Activated CD8-positive, alpha-beta T cell treated with anti-CD3 and anti-CD28 coated beads for 36 hours (primary cell): ENCODE results near the gene PTCD2. TPM values are rescaled to one million over a fixed set of nuclear protein-coding genes. Genes with fewer than 3 reads are reported as not detected.

Source experiments
- ATAC-seq: fragments of 200-7000 bp; cut with Tn5 transposase; one replicate; pipeline ENCODE4 v1.10.0; 2021; ENCODE audit warnings: mild to moderate bottlenecking, moderate library complexity
- CTCF ChIA-PET: fragments of 350-600 bp; sonication (Branson Sonifier 250); formaldehyde crosslinking; loops from one replicate; lab custom pipeline; 2021; ENCODE audit warnings: antibody characterized with exemption; lab: Charles Lee
- POLR2A ChIA-PET: fragments of 350-600 bp; sonication (Branson Sonifier 250); formaldehyde crosslinking; loops from one replicate; lab custom pipeline; 2021; ENCODE audit warnings: antibody characterized with exemption; lab: Charles Lee
- DNase-seq: peaks from one replicate; pipeline ENCODE4 v3.0.0-alpha.2; 2020
- H3K27ac Mint-ChIP-seq: one replicate; pipeline ENCODE4 v1.8.0; 2021; ENCODE audit warnings: mild to moderate bottlenecking, mixed read lengths
- H3K27me3 Mint-ChIP-seq: one replicate; pipeline ENCODE4 v1.8.0; 2021; ENCODE audit warnings: mixed read lengths
- H3K36me3 Mint-ChIP-seq: one replicate; pipeline ENCODE4 v1.8.0; 2021; ENCODE audit warnings: low read depth, mixed read lengths
- H3K4me1 Mint-ChIP-seq: one replicate; pipeline ENCODE4 v1.8.0; 2021; ENCODE audit warnings: low read depth, mixed read lengths
- H3K4me3 Mint-ChIP-seq: one replicate; pipeline ENCODE4 v1.8.0; 2021; ENCODE audit warnings: mild to moderate bottlenecking, moderate library complexity, mixed read lengths
- H3K9me3 Mint-ChIP-seq: one replicate; pipeline ENCODE4 v1.8.0; 2021; ENCODE audit warnings: mixed read lengths
- intact Hi-C: fragments of 100-400 bp; cut with micrococcal nuclease; formaldehyde crosslinking; loops from one replicate; pipeline ENCODE4 v1.10.0; 2022
- total RNA-seq, 2 experiments: library from RNA; stranded (reverse); gene quantifications; one replicate each; pipeline ENCODE4 v1.2.3, GENCODE V29; 2021
- TF ChIP-seq, protein P1 (sequence below): fragments of 200-600 bp; IDR thresholded peaks from one replicate; pipeline ENCODE4 v1.8.0; 2022; ENCODE audit warnings: antibody characterized with exemption, mild to moderate bottlenecking

Gene PTCD2
- total RNA-seq, 2 experiments from 2014 or later: 10.9 to 11.7 TPM

- Mint-ChIP-seq H3K27me3 (no peaks in the 10 kb centered on the region), H3K4me1 (peaks cover 12% of the 10 kb centered on the region), H3K36me3 (peaks cover 28% of the 10 kb centered on the region), H3K4me3 (no peak overlapping the region), H3K27ac (no peak overlapping the region), H3K9me3 (no peaks in the 10 kb centered on the region)
- intact Hi-C loops: no loop called here
- no peak for DNase-seq
- ChIA-PET CTCF (no interaction called here), POLR2A (no interaction called here)
- TF ChIP-seq, protein P1, sequence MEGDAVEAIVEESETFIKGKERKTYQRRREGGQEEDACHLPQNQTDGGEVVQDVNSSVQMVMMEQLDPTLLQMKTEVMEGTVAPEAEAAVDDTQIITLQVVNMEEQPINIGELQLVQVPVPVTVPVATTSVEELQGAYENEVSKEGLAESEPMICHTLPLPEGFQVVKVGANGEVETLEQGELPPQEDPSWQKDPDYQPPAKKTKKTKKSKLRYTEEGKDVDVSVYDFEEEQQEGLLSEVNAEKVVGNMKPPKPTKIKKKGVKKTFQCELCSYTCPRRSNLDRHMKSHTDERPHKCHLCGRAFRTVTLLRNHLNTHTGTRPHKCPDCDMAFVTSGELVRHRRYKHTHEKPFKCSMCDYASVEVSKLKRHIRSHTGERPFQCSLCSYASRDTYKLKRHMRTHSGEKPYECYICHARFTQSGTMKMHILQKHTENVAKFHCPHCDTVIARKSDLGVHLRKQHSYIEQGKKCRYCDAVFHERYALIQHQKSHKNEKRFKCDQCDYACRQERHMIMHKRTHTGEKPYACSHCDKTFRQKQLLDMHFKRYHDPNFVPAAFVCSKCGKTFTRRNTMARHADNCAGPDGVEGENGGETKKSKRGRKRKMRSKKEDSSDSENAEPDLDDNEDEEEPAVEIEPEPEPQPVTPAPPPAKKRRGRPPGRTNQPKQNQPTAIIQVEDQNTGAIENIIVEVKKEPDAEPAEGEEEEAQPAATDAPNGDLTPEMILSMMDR: no peak
- no peak for ATAC-seq
Observed at GRCh38 chr5:72346398-72346797, 26.2 kb downstream of the PTCD2 start.

DNA sequence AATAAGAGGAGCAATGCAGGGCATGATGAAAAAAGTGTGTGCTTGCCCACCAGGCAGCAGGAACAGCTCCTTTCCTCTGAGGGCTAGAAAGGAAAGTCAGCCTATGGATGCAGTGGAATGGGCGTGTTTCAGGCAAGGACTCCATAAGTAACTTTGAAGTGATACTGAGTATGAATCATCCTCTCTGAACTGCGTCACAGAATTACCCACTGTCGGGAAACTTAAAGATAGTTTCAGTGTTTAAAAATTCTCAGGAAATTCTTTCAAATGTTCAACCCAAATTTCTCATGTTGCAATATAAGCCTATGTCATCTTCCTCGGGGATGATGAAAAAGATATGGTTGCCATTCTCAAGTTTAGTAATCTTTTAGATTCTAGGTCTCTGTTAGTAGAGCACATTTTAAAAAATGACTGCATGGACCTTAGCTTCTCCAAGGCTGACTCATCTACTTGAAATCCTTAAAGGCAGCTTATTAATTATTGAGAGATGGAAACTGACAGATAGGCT, 27.7 kb downstream of the PTCD2 start:
- intact Hi-C loops: no loop called here
- H3K4me1 Mint-ChIP-seq: peaks cover 12% of the 10 kb centered on the region
- peaks cover 30% of the 10 kb centered on the region for H3K36me3 Mint-ChIP-seq
- H3K4me3 Mint-ChIP-seq: no peak overlapping the region
- TF ChIP-seq, protein P1: no peak
- CTCF ChIA-PET: no interaction called here
- no peak overlapping the region for H3K27ac Mint-ChIP-seq
- no peak for DNase-seq
- ATAC-seq: peak; percentile 66
- no peaks in the 10 kb centered on the region for H3K9me3 Mint-ChIP-seq
- no peaks in the 10 kb centered on the region for H3K27me3 Mint-ChIP-seq
- POLR2A ChIA-PET: no interaction called here

- ChIA-PET CTCF (no interaction called here), POLR2A (no interaction called here)
- TF ChIP-seq, protein P1: no peak
- no peak for DNase-seq
- Mint-ChIP-seq H3K9me3 (no peaks in the 10 kb centered on the region), H3K27ac (no peak overlapping the region), H3K36me3 (peaks cover 19% of the 10 kb centered on the region), H3K4me3 (no peak overlapping the region), H3K27me3 (no peaks in the 10 kb centered on the region), H3K4me1 (peaks cover 12% of the 10 kb centered on the region)
- intact Hi-C loops: no loop called here
- no peak for ATAC-seq
Observed at GRCh38 chr5:72351376-72351775, 31.2 kb downstream of the PTCD2 start.

GRCh38 chr5:72352616-72353015, 32.4 kb downstream of the PTCD2 start:
- H3K27me3 Mint-ChIP-seq: no peaks in the 10 kb centered on the region
- intact Hi-C loops: no loop called here
- H3K27ac Mint-ChIP-seq: no peak overlapping the region
- H3K9me3 Mint-ChIP-seq: no peaks in the 10 kb centered on the region
- ChIA-PET CTCF (no interaction called here), POLR2A (no interaction called here)
- H3K4me3 Mint-ChIP-seq: no peak overlapping the region
- TF ChIP-seq, protein P1: no peak
- H3K4me1 Mint-ChIP-seq: peaks cover 10% of the 10 kb centered on the region
- no peak for DNase-seq
- peaks cover 13% of the 10 kb centered on the region for H3K36me3 Mint-ChIP-seq
- no peak for ATAC-seq

DNA sequence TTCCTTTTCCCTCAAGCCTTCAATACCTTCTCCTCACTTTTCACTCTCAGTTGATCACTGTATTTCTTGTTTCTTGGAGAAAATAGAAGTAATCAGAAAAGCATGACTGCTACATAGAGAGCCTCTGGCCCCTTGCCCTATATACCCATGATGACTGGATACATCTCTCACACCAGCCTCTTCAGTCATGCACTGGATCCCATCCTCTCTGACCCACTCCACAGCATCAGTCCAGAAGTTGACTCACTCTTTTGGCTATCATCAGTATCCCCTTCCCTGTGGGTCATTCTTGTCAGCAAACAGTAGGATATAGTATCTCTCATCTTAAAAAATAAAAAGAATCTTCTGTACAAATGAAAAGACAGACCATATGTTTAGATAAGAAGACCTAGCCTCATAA, 32.9 kb downstream of the PTCD2 start:
- no peak for DNase-seq
- ChIA-PET CTCF (interaction anchor here (1.0 kb wide), 1 partner anchor 13 kb away, joined by 4 read pairs; no protein-coding TSS in a partner anchor), POLR2A (no interaction called here)
- intact Hi-C loops: no loop called here
- H3K4me1 Mint-ChIP-seq: peaks cover 6% of the 10 kb centered on the region
- TF ChIP-seq, protein P1: no peak
- H3K4me3 Mint-ChIP-seq: no peak overlapping the region
- no peaks in the 10 kb centered on the region for H3K27me3 Mint-ChIP-seq
- peaks cover 13% of the 10 kb centered on the region for H3K36me3 Mint-ChIP-seq
- H3K27ac Mint-ChIP-seq: no peak overlapping the region
- H3K9me3 Mint-ChIP-seq: no peaks in the 10 kb centered on the region
- ATAC-seq: no peak
